GM23248 (cell line): ENCODE data around the gene LEKR1.

ENCODE experiments used
- EZH2 ChIP-seq: fragments of 200-600 bp; sonication (generic); IDR thresholded peaks from 2 replicates; pipeline ENCODE4 v1.6.1; 2018; ENCODE audit warnings: antibody characterized with exemption, mild to moderate bottlenecking; ENCODE audit not compliant: insufficient read depth, poor library complexity, severe bottlenecking
- EZH2phosphoT487 ChIP-seq: fragments of 200-600 bp; sonication (generic); IDR thresholded peaks from 2 replicates; pipeline ENCODE4 v1.6.1; 2018; ENCODE audit warnings: antibody characterized with exemption, moderate library complexity, mild to moderate bottlenecking, low read depth; ENCODE audit not compliant: insufficient read depth

- TF ChIP-seq EZH2: no peak
- TF ChIP-seq EZH2phosphoT487: no peak
Observed at GRCh38 chr3:156974931-156975330, 148.8 kb downstream of the LEKR1 start.
